Measurements from ENCODE around the gene FLYWCH1.

GRCh38 chr16:2881783-2882649 lies 29.7 kb upstream of the FLYWCH1 start:
- TF ChIP-seq POLR2A (IDR thresholded peaks at IDR 0.05; ENCODE audit: low read depth, low read length) (no peak), POLR2AphosphoS5 (IDR thresholded peaks at IDR 0.05; ENCODE audit: low read depth, low read length) (no peak), TAF1 (IDR thresholded peaks at IDR 0.05; ENCODE audit: borderline replicate concordance, low read depth, low read length) (no peak)

Measured in GM12892 (cell line).